Keratinocyte (primary cell): ENCODE results near the gene HSH2D. TPM values are rescaled to one million over a fixed set of nuclear protein-coding genes. Genes with fewer than 3 reads are reported as not detected.

Experiments used
- DNase-seq: peaks from one replicate; pipeline ENCODE4 v3.0.0-alpha.2; 2011; ENCODE audit warnings: low read depth, missing footprints, low spot score
- FAIRE-seq: peaks from 2 replicates; lab custom pipeline; 2011; peaks lifted over from hg19 to GRCh38; lab: Jason Lieb, UNC
- H2AFZ ChIP-seq: 2 replicates; pipeline ENCODE4 v1.6.0; 2012; ENCODE audit warnings: low read length, control low read depth, inconsistent platforms; ENCODE audit not compliant: control insufficient read depth
- H3K27ac ChIP-seq: 2 replicates; pipeline ENCODE4 v1.5.1; 2011; ENCODE audit warnings: low read length; ENCODE audit not compliant: control insufficient read depth, insufficient read depth
- H3K27me3 ChIP-seq: 3 replicates; pipeline ENCODE4 v1.6.0; 2011; ENCODE audit warnings: low read length; ENCODE audit not compliant: control insufficient read depth, insufficient read depth; ENCODE audit errors: extremely low read depth
- H3K36me3 ChIP-seq, 2 experiments: 2 replicates in 1 of 2; 3 replicates in 1 of 2; pipeline ENCODE4 v1.5.1; 2011; ENCODE audit warnings: low read length in 2 of 2, mild to moderate bottlenecking in 1 of 2; ENCODE audit not compliant: control insufficient read depth in 2 of 2, insufficient read depth in 2 of 2; ENCODE audit errors: extremely low read depth in 1 of 2
- H3K4me1 ChIP-seq: 3 replicates; pipeline ENCODE4 v1.5.1; 2011; ENCODE audit warnings: low read length; ENCODE audit not compliant: control insufficient read depth, insufficient read depth; ENCODE audit errors: extremely low read depth
- H3K4me2 ChIP-seq: 3 replicates; pipeline ENCODE4 v1.6.0; 2011; ENCODE audit warnings: low read depth, low read length; ENCODE audit not compliant: control insufficient read depth, insufficient read depth; ENCODE audit errors: extremely low read depth
- H3K4me3 ChIP-seq, 3 experiments: fragments of 200-600 bp in 1 of 3; sonication (generic) in 1 of 3; 2 replicates in 2 of 3; 3 replicates in 1 of 3; pipeline ENCODE4 v1.5.1; 2011 to 2016; ENCODE audit warnings: low read length in 3 of 3, mild to moderate bottlenecking in 3 of 3, control low read depth in 2 of 3, inconsistent platforms in 1 of 3, low read depth in 1 of 3, mixed read lengths in 1 of 3, mixed run types in 1 of 3, moderate library complexity in 1 of 3; ENCODE audit not compliant: control insufficient read depth in 2 of 3, insufficient read depth in 2 of 3; ENCODE audit errors: extremely low read depth in 1 of 3
- H3K79me2 ChIP-seq: 2 replicates; pipeline ENCODE4 v1.6.0; 2012; ENCODE audit warnings: low read length; ENCODE audit not compliant: control insufficient read depth, insufficient read depth
- H3K9ac ChIP-seq: 3 replicates; pipeline ENCODE4 v1.6.0; 2011; ENCODE audit warnings: low read length; ENCODE audit not compliant: control insufficient read depth, insufficient read depth; ENCODE audit errors: extremely low read depth
- H3K9me1 ChIP-seq: 3 replicates; pipeline ENCODE4 v1.6.0; 2011; ENCODE audit warnings: low read length; ENCODE audit not compliant: control insufficient read depth, insufficient read depth; ENCODE audit errors: extremely low read depth
- H3K9me3 ChIP-seq: 2 replicates; pipeline ENCODE4 v1.5.1; 2012; ENCODE audit warnings: low read depth, low read length; ENCODE audit not compliant: control insufficient read depth
- H4K20me1 ChIP-seq: 3 replicates; pipeline ENCODE4 v1.6.0; 2011; ENCODE audit warnings: low read length; ENCODE audit not compliant: control insufficient read depth, insufficient read depth; ENCODE audit errors: extremely low read depth
- EZH2 ChIP-seq: IDR thresholded peaks from one replicate; pipeline ENCODE4 v1.6.1; 2012; ENCODE audit warnings: inconsistent platforms, mild to moderate bottlenecking, low read length, moderate library complexity
- dilution Hi-C: fragments of 300-500 bp; cut with MboI; formaldehyde crosslinking; loops from one replicate; pipeline ENCODE4 v1.7.0; 2020; ENCODE audit warnings: low sequenced_read_pairs; ENCODE audit not compliant: extremely low pct_ligation_motif_present
- polyA plus RNA-seq, 5 experiments: library from polyadenylated mRNA; depleted of rRNA in 3 of 5; stranded (reverse) in 3 of 5; stranded (forward) in 1 of 5; unstranded in 1 of 5; fragments of >200 nt; gene quantifications; 1 replicate in 1 of 5; 2 replicates in 3 of 5; 3 replicates in 1 of 5; pipeline versions ENCODE4 v1.2.1 to v1.2.3, GENCODE V29; 2011 to 2012; ENCODE audit warnings: missing spikeins in 2 of 5, low read depth in 1 of 5, low replicate concordance in 1 of 5
- TF ChIP-seq, protein P1 (sequence below), 3 experiments: IDR thresholded peaks in 1 of 3; conservative IDR thresholded peaks in 1 of 3; optimal IDR thresholded peaks in 1 of 3; 2 replicates in 2 of 3; 3 replicates in 1 of 3; pipeline versions ENCODE3 to v1.5.1; 2011; ENCODE audit warnings: low read length in 3 of 3, mild to moderate bottlenecking in 3 of 3, moderate library complexity in 2 of 3, control low read depth in 1 of 3, inconsistent platforms in 1 of 3; ENCODE audit not compliant: insufficient read depth in 2 of 3; ENCODE audit errors: extremely low read depth in 1 of 3

Gene HSH2D
- polyA plus RNA-seq, 1 donor (not counting 4 experiments of a cell fraction or from before 2014, with no cell fraction given), result 1.1 TPM

DNA sequence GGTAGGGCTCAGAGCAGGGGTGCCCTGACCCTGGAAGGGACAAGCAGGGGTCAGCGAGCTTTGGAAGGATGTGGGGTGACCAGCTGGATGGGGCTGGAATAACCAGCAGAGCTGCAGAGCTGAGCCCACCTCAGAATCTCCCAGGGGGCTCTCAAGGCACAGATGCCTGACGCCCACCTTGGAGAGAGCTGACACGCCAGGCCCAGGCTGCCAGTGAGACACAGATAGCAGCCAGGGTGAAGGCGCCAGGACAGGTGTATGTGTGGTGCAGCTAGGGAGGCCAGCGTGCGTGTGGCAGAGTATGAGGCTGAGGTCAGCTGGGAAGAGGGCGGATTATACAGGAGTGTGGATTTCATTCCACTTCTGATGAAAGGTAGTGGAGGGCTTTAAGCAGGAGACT lies 63.2 kb downstream of the HSH2D start:
- Histone ChIP-seq H3K9ac (no peak overlapping the region), H3K4me1 (no peaks in the 10 kb centered on the region), H4K20me1 (no peaks in the 10 kb centered on the region), H3K4me2 (no peak overlapping the region), H3K9me1 (no peaks in the 10 kb centered on the region), H3K9me3 (no peaks in the 10 kb centered on the region), H2AFZ (no peak overlapping the region), H3K27ac (no peak overlapping the region), H3K79me2 (peaks cover 10% of the 10 kb centered on the region), H3K36me3 (peaks cover 23 to 43% of the 10 kb centered on the region in 2 experiments), H3K27me3 (no peaks in the 10 kb centered on the region), H3K4me3 (no peak overlapping the region)
- DNase-seq (no peak), FAIRE-seq (no peak)
- TF ChIP-seq, protein P1, sequence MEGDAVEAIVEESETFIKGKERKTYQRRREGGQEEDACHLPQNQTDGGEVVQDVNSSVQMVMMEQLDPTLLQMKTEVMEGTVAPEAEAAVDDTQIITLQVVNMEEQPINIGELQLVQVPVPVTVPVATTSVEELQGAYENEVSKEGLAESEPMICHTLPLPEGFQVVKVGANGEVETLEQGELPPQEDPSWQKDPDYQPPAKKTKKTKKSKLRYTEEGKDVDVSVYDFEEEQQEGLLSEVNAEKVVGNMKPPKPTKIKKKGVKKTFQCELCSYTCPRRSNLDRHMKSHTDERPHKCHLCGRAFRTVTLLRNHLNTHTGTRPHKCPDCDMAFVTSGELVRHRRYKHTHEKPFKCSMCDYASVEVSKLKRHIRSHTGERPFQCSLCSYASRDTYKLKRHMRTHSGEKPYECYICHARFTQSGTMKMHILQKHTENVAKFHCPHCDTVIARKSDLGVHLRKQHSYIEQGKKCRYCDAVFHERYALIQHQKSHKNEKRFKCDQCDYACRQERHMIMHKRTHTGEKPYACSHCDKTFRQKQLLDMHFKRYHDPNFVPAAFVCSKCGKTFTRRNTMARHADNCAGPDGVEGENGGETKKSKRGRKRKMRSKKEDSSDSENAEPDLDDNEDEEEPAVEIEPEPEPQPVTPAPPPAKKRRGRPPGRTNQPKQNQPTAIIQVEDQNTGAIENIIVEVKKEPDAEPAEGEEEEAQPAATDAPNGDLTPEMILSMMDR (optimal IDR thresholded peaks at IDR 0.05 in 1 of 3, IDR thresholded peaks at IDR 0.05 in 1 of 3, conservative IDR thresholded peaks at IDR 0.05 in 1 of 3; ENCODE audit: extremely low read depth in 1 of 3, insufficient read depth in 2 of 3, low read length in 3 of 3), result no peak
- TF ChIP-seq EZH2, result no peak
- dilution Hi-C loops, result loop anchor here (25.0 kb wide), 1 partner anchor 156 kb away; no protein-coding TSS in a partner anchor

DNA sequence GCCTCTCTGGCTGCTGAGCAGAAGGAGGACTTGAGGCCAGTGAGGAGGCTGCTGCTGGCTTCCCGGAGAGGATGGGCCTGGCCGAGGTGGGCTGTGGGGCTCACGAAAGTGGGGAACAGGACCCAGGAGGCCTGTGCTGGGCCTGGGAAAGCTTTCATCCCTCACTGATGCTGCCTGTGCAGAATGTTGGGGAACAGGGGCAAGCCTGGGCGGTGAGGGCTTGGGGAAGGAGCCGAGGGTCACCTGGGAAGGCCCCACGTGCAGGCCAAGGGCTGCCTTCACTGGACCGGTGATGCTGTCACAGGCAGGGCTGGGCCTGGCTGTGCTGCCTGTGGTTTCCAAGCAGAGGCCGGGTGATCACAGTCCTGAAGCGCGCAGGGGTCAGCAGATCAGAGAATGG lies 63.6 kb downstream of the HSH2D start:
- Histone ChIP-seq H3K9me1 (no peaks in the 10 kb centered on the region), H3K9me3 (no peaks in the 10 kb centered on the region), H3K27me3 (no peaks in the 10 kb centered on the region), H3K27ac (no peak overlapping the region), H3K79me2 (peaks cover 7% of the 10 kb centered on the region), H3K4me1 (no peaks in the 10 kb centered on the region), H3K36me3 (peaks cover 23 to 39% of the 10 kb centered on the region in 2 experiments), H3K4me2 (no peak overlapping the region), H3K4me3 (no peak overlapping the region), H2AFZ (no peak overlapping the region), H3K9ac (no peak overlapping the region), H4K20me1 (no peaks in the 10 kb centered on the region)
- FAIRE-seq, result no peak
- TF ChIP-seq, protein P1 (optimal IDR thresholded peaks at IDR 0.05 in 1 of 3, IDR thresholded peaks at IDR 0.05 in 1 of 3, conservative IDR thresholded peaks at IDR 0.05 in 1 of 3; ENCODE audit: extremely low read depth in 1 of 3, insufficient read depth in 2 of 3, low read length in 3 of 3), result no peak
- no peak for TF ChIP-seq EZH2
- dilution Hi-C loops, result loop anchor here (25.0 kb wide), 1 partner anchor 155 kb away; no protein-coding TSS in a partner anchor
- DNase-seq, result no peak
